Hepatocyte (in vitro differentiated cells): ENCODE measurements around the gene TBC1D2.

Source experiments
- EZH2 ChIP-seq: fragments of 200-600 bp; sonication (generic); IDR thresholded peaks from 2 replicates; pipeline ENCODE4 v1.6.1; 2016; ENCODE audit warnings: antibody characterized with exemption, mild to moderate bottlenecking, borderline replicate concordance
- EZH2phosphoT487 ChIP-seq: fragments of 200-600 bp; sonication (generic); IDR thresholded peaks from one replicate; pipeline ENCODE4 v1.6.1; 2018; ENCODE audit warnings: antibody characterized with exemption, mild to moderate bottlenecking, low read depth, moderate library complexity; ENCODE audit not compliant: unreplicated experiment, severe bottlenecking
- TF ChIP-seq, protein P1 (sequence below): fragments of 200-600 bp; sonication (generic); IDR thresholded peaks from 2 replicates; pipeline ENCODE4 v1.5.1; 2016; ENCODE audit warnings: antibody characterized with exemption, mild to moderate bottlenecking; ENCODE audit not compliant: poor library complexity

DNA sequence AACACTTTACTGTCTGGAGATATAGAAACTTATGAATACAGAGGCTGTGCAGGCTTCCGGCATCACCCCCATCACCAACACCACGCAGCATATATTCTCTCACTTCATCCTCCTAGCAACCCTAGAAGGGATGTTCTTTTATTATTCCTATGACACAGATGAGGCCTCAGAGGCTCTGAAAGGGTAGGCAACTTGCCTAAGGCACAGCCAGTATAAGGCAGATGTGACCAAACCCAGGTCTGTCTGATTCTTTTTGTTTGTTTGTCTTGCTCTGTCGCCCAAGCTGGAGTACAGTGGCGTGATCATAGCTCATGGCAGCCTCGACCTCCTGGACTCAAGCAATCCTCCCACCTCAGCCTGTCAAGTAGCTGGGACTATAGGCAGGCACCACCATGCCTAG lies 40.2 kb downstream of the TBC1D2 start:
- TF ChIP-seq, protein P1, sequence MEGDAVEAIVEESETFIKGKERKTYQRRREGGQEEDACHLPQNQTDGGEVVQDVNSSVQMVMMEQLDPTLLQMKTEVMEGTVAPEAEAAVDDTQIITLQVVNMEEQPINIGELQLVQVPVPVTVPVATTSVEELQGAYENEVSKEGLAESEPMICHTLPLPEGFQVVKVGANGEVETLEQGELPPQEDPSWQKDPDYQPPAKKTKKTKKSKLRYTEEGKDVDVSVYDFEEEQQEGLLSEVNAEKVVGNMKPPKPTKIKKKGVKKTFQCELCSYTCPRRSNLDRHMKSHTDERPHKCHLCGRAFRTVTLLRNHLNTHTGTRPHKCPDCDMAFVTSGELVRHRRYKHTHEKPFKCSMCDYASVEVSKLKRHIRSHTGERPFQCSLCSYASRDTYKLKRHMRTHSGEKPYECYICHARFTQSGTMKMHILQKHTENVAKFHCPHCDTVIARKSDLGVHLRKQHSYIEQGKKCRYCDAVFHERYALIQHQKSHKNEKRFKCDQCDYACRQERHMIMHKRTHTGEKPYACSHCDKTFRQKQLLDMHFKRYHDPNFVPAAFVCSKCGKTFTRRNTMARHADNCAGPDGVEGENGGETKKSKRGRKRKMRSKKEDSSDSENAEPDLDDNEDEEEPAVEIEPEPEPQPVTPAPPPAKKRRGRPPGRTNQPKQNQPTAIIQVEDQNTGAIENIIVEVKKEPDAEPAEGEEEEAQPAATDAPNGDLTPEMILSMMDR = no peak
- TF ChIP-seq EZH2 = no peak
- TF ChIP-seq EZH2phosphoT487 = no peak
